Mesothelial cell of epicardium (in vitro differentiated cells): ENCODE measurements around the gene PCDHB1. TPM values are rescaled to one million over a fixed set of nuclear protein-coding genes. Genes with fewer than 3 reads are reported as not detected.
"Not testable (repeated sequence)": the region's sequence is repeated elsewhere in the genome, so short reads cannot be mapped to it uniquely, and the experiment has no call there.

Source experiments
- DNase-seq, 2 experiments: peaks; one replicate each; pipeline ENCODE4 v3.0.0; 2021; ENCODE audit warnings: low spot score in 2 of 2; ENCODE audit not compliant: unreplicated experiment in 2 of 2
- H3K27ac Mint-ChIP-seq: 2 replicates; pipeline ENCODE4 v1.8.0; 2021; ENCODE audit warnings: mixed read lengths
- H3K27me3 Mint-ChIP-seq: 2 replicates; pipeline ENCODE4 v1.8.0; 2021; ENCODE audit warnings: low read depth, mixed read lengths
- H3K36me3 Mint-ChIP-seq: 2 replicates; pipeline ENCODE4 v1.8.0; 2021; ENCODE audit warnings: mixed read lengths
- H3K4me1 Mint-ChIP-seq: 2 replicates; pipeline ENCODE4 v1.8.0; 2021; ENCODE audit warnings: mixed read lengths
- H3K4me3 Mint-ChIP-seq: 2 replicates; pipeline ENCODE4 v1.8.0; 2021; ENCODE audit warnings: mild to moderate bottlenecking, moderate library complexity, mixed read lengths
- H3K9me3 Mint-ChIP-seq: 2 replicates; pipeline ENCODE4 v1.8.0; 2021; ENCODE audit warnings: mixed read lengths
- CTCF ChIP-seq: fragments of 200-600 bp; sonication (generic); IDR thresholded peaks from one replicate; pipeline ENCODE4 v1.5.0; 2021; ENCODE audit warnings: antibody characterized with exemption; ENCODE audit not compliant: unreplicated experiment
- total RNA-seq: library from RNA; stranded (reverse); gene quantifications from 3 replicates; pipeline ENCODE4 v1.2.1, GENCODE V29; 2021

Gene PCDHB1
- total RNA-seq, 1 donor from 2014 or later = 0.16 TPM

- TF ChIP-seq CTCF = no peak
- Mint-ChIP-seq H3K36me3 (peaks cover 67% of the 10 kb centered on the region), H3K9me3 (peaks cover 45% of the 10 kb centered on the region), H3K27ac (no peak overlapping the region), H3K4me1 (no peaks in the 10 kb centered on the region), H3K4me3 (no peak overlapping the region), H3K27me3 (no peaks in the 10 kb centered on the region)
- DNase-seq = no peak
Measured at GRCh38 chr5:141101059-141101458, 49.9 kb downstream of the PCDHB1 start.

GRCh38 chr5:141102070-141102469 lies 50.9 kb downstream of the PCDHB1 start:
- not testable (repeated sequence) for H3K27me3 Mint-ChIP-seq, H3K4me3 Mint-ChIP-seq, DNase-seq, H3K4me1 Mint-ChIP-seq, H3K27ac Mint-ChIP-seq
- H3K9me3 Mint-ChIP-seq = peaks cover 51% of the 10 kb centered on the region
- H3K36me3 Mint-ChIP-seq = peaks cover 71% of the 10 kb centered on the region

DNA sequence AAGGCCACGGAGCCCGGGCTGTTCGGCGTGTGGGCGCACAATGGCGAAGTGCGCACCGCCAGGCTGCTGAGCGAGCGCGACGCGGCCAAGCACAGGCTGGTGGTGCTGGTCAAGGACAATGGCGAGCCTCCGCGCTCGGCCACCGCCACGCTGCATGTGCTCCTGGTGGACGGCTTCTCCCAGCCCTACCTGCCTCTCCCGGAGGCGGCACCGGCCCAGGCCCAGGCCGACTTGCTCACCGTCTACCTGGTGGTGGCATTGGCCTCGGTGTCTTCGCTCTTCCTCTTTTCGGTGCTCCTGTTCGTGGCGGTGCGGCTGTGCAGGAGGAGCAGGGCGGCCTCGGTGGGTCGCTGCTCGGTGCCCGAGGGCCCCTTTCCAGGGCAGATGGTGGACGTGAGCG lies 51.3 kb downstream of the PCDHB1 start:
- not testable (repeated sequence) for DNase-seq, H3K27me3 Mint-ChIP-seq, H3K4me1 Mint-ChIP-seq, H3K27ac Mint-ChIP-seq, H3K4me3 Mint-ChIP-seq
- H3K36me3 Mint-ChIP-seq = peaks cover 71% of the 10 kb centered on the region
- peaks cover 51% of the 10 kb centered on the region for H3K9me3 Mint-ChIP-seq

DNA sequence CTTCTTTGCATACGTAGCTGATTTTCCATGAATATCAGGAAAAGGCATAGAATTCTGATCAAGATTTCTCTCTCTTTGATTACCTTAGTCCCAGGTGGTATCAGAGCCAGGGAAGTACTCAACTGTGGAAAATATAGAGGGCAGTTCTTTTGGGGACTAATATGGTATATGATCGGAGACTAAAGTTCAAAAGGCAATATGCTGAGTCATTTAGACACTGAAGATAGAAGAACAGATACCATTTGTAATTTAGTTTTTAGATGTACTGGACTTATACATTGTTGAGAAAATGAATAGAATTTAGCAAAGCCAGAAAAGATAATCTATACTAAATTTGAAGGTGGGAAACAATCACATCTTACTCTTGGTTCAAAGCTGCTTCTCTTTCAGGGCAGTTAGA lies 54.2 kb downstream of the PCDHB1 start:
- H3K27ac Mint-ChIP-seq = no peak overlapping the region
- DNase-seq = no peak
- H3K4me1 Mint-ChIP-seq = no peaks in the 10 kb centered on the region
- no peak overlapping the region for H3K4me3 Mint-ChIP-seq
- H3K9me3 Mint-ChIP-seq = peaks cover 50% of the 10 kb centered on the region
- H3K36me3 Mint-ChIP-seq = peaks cover 75% of the 10 kb centered on the region
- no peaks in the 10 kb centered on the region for H3K27me3 Mint-ChIP-seq
- no peak for TF ChIP-seq CTCF

Other genes starting within 250 kb of the PCDHB1 start
- 18.8 to 20.9 TPM (median 19.8 TPM) in 3 replicates for gene PCDHA4, start 244.3 kb upstream of the PCDHB1 start, total RNA-seq
- 3.6 to 3.7 TPM (median 3.6 TPM) in 3 replicates for gene PCDHA5, start 229.8 kb upstream of the PCDHB1 start, total RNA-seq
- gene PCDHA6, start 223.4 kb upstream of the PCDHB1 start, total RNA-seq = 14.5 to 15.7 TPM (median 15.2 TPM) in 3 replicates
- 4.2 to 5.5 TPM (median 4.5 TPM) in 3 replicates for gene PCDHA7, start 217.1 kb upstream of the PCDHB1 start, total RNA-seq
- gene PCDHA8, start 210.2 kb upstream of the PCDHB1 start, total RNA-seq = 4.5 to 5.4 TPM (median 4.7 TPM) in 3 replicates
- gene PCDHA9, start 203.0 kb upstream of the PCDHB1 start, total RNA-seq = 3.1 to 4.0 TPM (median 3.4 TPM) in 3 replicates
- gene PCDHA10, start 195.5 kb upstream of the PCDHB1 start, total RNA-seq = 18.6 to 20.1 TPM (median 19.8 TPM) in 3 replicates
- 11.7 to 12.8 TPM (median 11.8 TPM) in 3 replicates for gene PCDHA11, start 182.4 kb upstream of the PCDHB1 start, total RNA-seq
- gene PCDHA12, start 176.1 kb upstream of the PCDHB1 start, total RNA-seq = 22.5 to 22.8 TPM (median 22.5 TPM) in 3 replicates
- 5.4 to 6.1 TPM (median 5.8 TPM) in 3 replicates for gene PCDHA13, start 169.2 kb upstream of the PCDHB1 start, total RNA-seq
- 9.2 to 10.1 TPM (median 9.7 TPM) in 3 replicates for gene PCDHAC1, start 125.1 kb upstream of the PCDHB1 start, total RNA-seq
- 12.1 to 12.7 TPM (median 12.4 TPM) in 3 replicates for gene PCDHAC2, start 84.9 kb upstream of the PCDHB1 start, total RNA-seq
- 116 to 127 TPM (median 118 TPM) in 3 replicates for gene PCDHB2, start 43.2 kb downstream of the PCDHB1 start, total RNA-seq
- 19.2 to 21.6 TPM (median 19.8 TPM) in 3 replicates for gene PCDHB3, start 49.1 kb downstream of the PCDHB1 start, total RNA-seq
- 7.9 to 8.6 TPM (median 8.0 TPM) in 3 replicates for gene PCDHB4, start 70.4 kb downstream of the PCDHB1 start, total RNA-seq
- gene PCDHB5, start 83.8 kb downstream of the PCDHB1 start, total RNA-seq = 5.2 to 6.8 TPM (median 6.0 TPM) in 3 replicates
- 1.8 to 2.1 TPM (median 2.1 TPM) in 3 replicates for gene PCDHB6, start 98.7 kb downstream of the PCDHB1 start, total RNA-seq
- 1.4 to 1.8 TPM (median 1.6 TPM) in 3 replicates for gene PCDHB7, start 121.3 kb downstream of the PCDHB1 start, total RNA-seq
- 2.3 to 2.4 TPM (median 2.4 TPM) in 3 replicates for gene PCDHB8, start 126.4 kb downstream of the PCDHB1 start, total RNA-seq
- 23.5 to 24.6 TPM (median 24.4 TPM) in 3 replicates for gene PCDHB16, start 131.0 kb downstream of the PCDHB1 start, total RNA-seq
- gene PCDHB9, start 135.8 kb downstream of the PCDHB1 start, total RNA-seq = 14.5 to 16.0 TPM (median 15.1 TPM) in 3 replicates
- 10.8 to 11.9 TPM (median 11.7 TPM) in 3 replicates for gene PCDHB10, start 141.0 kb downstream of the PCDHB1 start, total RNA-seq
- gene PCDHB11, start 148.3 kb downstream of the PCDHB1 start, total RNA-seq = 6.1 to 6.6 TPM (median 6.4 TPM) in 3 replicates
- 5.8 to 6.4 TPM (median 6.1 TPM) in 3 replicates for gene PCDHB12, start 157.3 kb downstream of the PCDHB1 start, total RNA-seq
- gene PCDHB13, start 162.5 kb downstream of the PCDHB1 start, total RNA-seq = 7.8 to 8.0 TPM (median 8.0 TPM) in 3 replicates
- 7.1 to 8.6 TPM (median 7.7 TPM) in 3 replicates for gene PCDHB14, start 172.0 kb downstream of the PCDHB1 start, total RNA-seq
- 2.2 to 2.4 TPM (median 2.3 TPM) in 3 replicates for gene PCDHB15, start 194.0 kb downstream of the PCDHB1 start, total RNA-seq